WTC11 (cell line): ENCODE results near the gene C14orf93. TPM values are rescaled to one million over a fixed set of nuclear protein-coding genes. Genes with fewer than 3 reads are reported as not detected.

ENCODE experiments used
- ATAC-seq: fragments of 200-7000 bp; cut with Tn5 transposase; 2 replicates; pipeline ENCODE4 v1.10.0; 2021; ENCODE audit warnings: mild to moderate bottlenecking, moderate library complexity
- CTCF ChIA-PET: fragments of 300-600 bp; sonication (Branson Sonifier 250); formaldehyde crosslinking; loops from one replicate; lab custom pipeline; 2021; ENCODE audit warnings: antibody characterized with exemption; lab: Charles Lee
- POLR2A ChIA-PET: fragments of 350-600 bp; sonication (Branson Sonifier 250); formaldehyde crosslinking; loops from one replicate; lab custom pipeline; 2021; ENCODE audit warnings: antibody characterized with exemption; lab: Charles Lee
- DNase-seq: peaks from one replicate; pipeline ENCODE4 v3.0.0; 2021; ENCODE audit warnings: low spot score
- H3K27ac Mint-ChIP-seq: 2 replicates; pipeline ENCODE4 v1.8.0; 2021; ENCODE audit warnings: mixed read lengths
- H3K27me3 Mint-ChIP-seq: 2 replicates; pipeline ENCODE4 v1.8.0; 2021; ENCODE audit warnings: low read depth, mild to moderate bottlenecking, moderate library complexity, mixed read lengths
- H3K36me3 Mint-ChIP-seq: 2 replicates; pipeline ENCODE4 v1.8.0; 2021; ENCODE audit warnings: mixed read lengths
- H3K4me1 Mint-ChIP-seq: 2 replicates; pipeline ENCODE4 v1.8.0; 2022; ENCODE audit warnings: mixed read lengths
- H3K4me3 Mint-ChIP-seq: 2 replicates; pipeline ENCODE4 v1.8.0; 2021; ENCODE audit warnings: mild to moderate bottlenecking, moderate library complexity, mixed read lengths
- H3K9me3 Mint-ChIP-seq: 2 replicates; pipeline ENCODE4 v1.8.0; 2021; ENCODE audit warnings: mixed read lengths
- CREM ChIP-seq: sonication (generic); formaldehyde crosslinking; IDR thresholded peaks from 2 replicates; pipeline ENCODE4 v1.8.1; 2022; ENCODE audit warnings: mild to moderate bottlenecking, missing genetic modification reagents, moderate library complexity
- EMX1 ChIP-seq: fragments of 250-450 bp; sonication (Bioruptor Pico); IDR thresholded peaks from 2 replicates; pipeline ENCODE4 v1.8.0; 2021; ENCODE audit warnings: mild to moderate bottlenecking
- ESRRA ChIP-seq: sonication (generic); formaldehyde crosslinking; IDR thresholded peaks from 2 replicates; pipeline ENCODE4 v1.8.1; 2022; ENCODE audit warnings: mild to moderate bottlenecking, missing genetic modification reagents, borderline replicate concordance
- ETV6 ChIP-seq: sonication (generic); formaldehyde crosslinking; IDR thresholded peaks from 2 replicates; pipeline ENCODE4 v1.8.1; 2022; ENCODE audit warnings: mild to moderate bottlenecking, missing genetic modification reagents
- GABPB1 ChIP-seq: sonication (generic); formaldehyde crosslinking; IDR thresholded peaks from 2 replicates; pipeline ENCODE4 v1.8.1; 2023; ENCODE audit warnings: mild to moderate bottlenecking, missing genetic modification reagents
- JUN ChIP-seq: sonication (generic); formaldehyde crosslinking; IDR thresholded peaks from 2 replicates; pipeline ENCODE4 v1.8.0; 2023; ENCODE audit warnings: mild to moderate bottlenecking, missing genetic modification reagents
- MXD4 ChIP-seq: fragments of 250-450 bp; sonication (Bioruptor Pico); IDR thresholded peaks from 2 replicates; pipeline ENCODE4 v1.8.0; 2021; ENCODE audit warnings: mild to moderate bottlenecking, moderate library complexity, borderline replicate concordance
- NFE2L1 ChIP-seq: sonication (generic); formaldehyde crosslinking; IDR thresholded peaks from 2 replicates; pipeline ENCODE4 v1.8.1; 2023; ENCODE audit warnings: missing genetic modification reagents
- NR2C2 ChIP-seq: sonication (generic); formaldehyde crosslinking; IDR thresholded peaks from 2 replicates; pipeline ENCODE4 v1.8.0; 2022; ENCODE audit warnings: mild to moderate bottlenecking, missing genetic modification reagents
- OVOL2 ChIP-seq: fragments of 250-450 bp; sonication (Bioruptor Pico); IDR thresholded peaks from 2 replicates; pipeline ENCODE4 v1.9.0; 2021; ENCODE audit warnings: mild to moderate bottlenecking, borderline replicate concordance
- RELA ChIP-seq: sonication (generic); formaldehyde crosslinking; IDR thresholded peaks from 2 replicates; pipeline ENCODE4 v1.8.1; 2022; ENCODE audit warnings: missing genetic modification reagents, mild to moderate bottlenecking, borderline replicate concordance
- RORB ChIP-seq: fragments of 250-450 bp; sonication (Bioruptor Pico); IDR thresholded peaks from 2 replicates; pipeline ENCODE4 v1.9.0; 2021; ENCODE audit warnings: mild to moderate bottlenecking
- SMAD3 ChIP-seq: sonication (generic); formaldehyde crosslinking; IDR thresholded peaks from 2 replicates; pipeline ENCODE4 v1.8.0; 2022; ENCODE audit warnings: missing genetic modification reagents, mild to moderate bottlenecking, borderline replicate concordance
- SMAD4 ChIP-seq: sonication (generic); formaldehyde crosslinking; IDR thresholded peaks from 2 replicates; pipeline ENCODE4 v1.8.0; 2022; ENCODE audit warnings: mild to moderate bottlenecking, missing genetic modification reagents
- SOX15 ChIP-seq: fragments of 250-450 bp; sonication (Bioruptor Pico); IDR thresholded peaks from 2 replicates; pipeline ENCODE4 v1.9.0; 2021; ENCODE audit warnings: mild to moderate bottlenecking
- TCF7 ChIP-seq: sonication (generic); formaldehyde crosslinking; IDR thresholded peaks from 2 replicates; pipeline ENCODE4 v1.8.0; 2022; ENCODE audit warnings: mild to moderate bottlenecking, low read depth, missing genetic modification reagents, moderate library complexity
- ZNF121 ChIP-seq: sonication (generic); formaldehyde crosslinking; IDR thresholded peaks from 2 replicates; pipeline ENCODE4 v1.8.0; 2023; ENCODE audit warnings: missing genetic modification reagents
- ZNF138 ChIP-seq: sonication (generic); formaldehyde crosslinking; conservative IDR thresholded peaks from 2 replicates; pipeline ENCODE4 v1.8.1; 2022; ENCODE audit warnings: mild to moderate bottlenecking, moderate library complexity, missing genetic modification reagents
- ZNF263 ChIP-seq: sonication (generic); formaldehyde crosslinking; IDR thresholded peaks from 2 replicates; pipeline ENCODE4 v1.8.1; 2022; ENCODE audit warnings: low read depth, mild to moderate bottlenecking, moderate library complexity, missing genetic modification reagents
- ZNF396 ChIP-seq: fragments of 250-450 bp; sonication (Bioruptor Pico); IDR thresholded peaks from 2 replicates; pipeline ENCODE4 v1.8.0; 2021; ENCODE audit warnings: mild to moderate bottlenecking, moderate library complexity, borderline replicate concordance
- ZNF671 ChIP-seq: fragments of 250-450 bp; sonication (Bioruptor Pico); IDR thresholded peaks from 2 replicates; pipeline ENCODE4 v1.8.0; 2021; ENCODE audit warnings: mild to moderate bottlenecking
- total RNA-seq: library from RNA; stranded (reverse); gene quantifications from 3 replicates; pipeline ENCODE4 v1.2.3, GENCODE V29; 2021
- TF ChIP-seq, protein P1 (sequence below): fragments of 250-450 bp; sonication (Bioruptor Pico); conservative IDR thresholded peaks from 2 replicates; pipeline ENCODE4 v1.9.0; 2021; ENCODE audit warnings: mild to moderate bottlenecking
- TF ChIP-seq, protein P2 (sequence below): sonication (generic); formaldehyde crosslinking; IDR thresholded peaks from 2 replicates; pipeline ENCODE4 v1.8.1; 2023; ENCODE audit warnings: mild to moderate bottlenecking, missing genetic modification reagents
- TF ChIP-seq, protein P3 (sequence below): fragments of 250-450 bp; sonication (Bioruptor Pico); IDR thresholded peaks from 2 replicates; pipeline ENCODE4 v1.9.0; 2021; ENCODE audit warnings: mild to moderate bottlenecking

Gene C14orf93
- total RNA-seq, 1 experiment from 2014 or later, result 8.1 TPM

DNA sequence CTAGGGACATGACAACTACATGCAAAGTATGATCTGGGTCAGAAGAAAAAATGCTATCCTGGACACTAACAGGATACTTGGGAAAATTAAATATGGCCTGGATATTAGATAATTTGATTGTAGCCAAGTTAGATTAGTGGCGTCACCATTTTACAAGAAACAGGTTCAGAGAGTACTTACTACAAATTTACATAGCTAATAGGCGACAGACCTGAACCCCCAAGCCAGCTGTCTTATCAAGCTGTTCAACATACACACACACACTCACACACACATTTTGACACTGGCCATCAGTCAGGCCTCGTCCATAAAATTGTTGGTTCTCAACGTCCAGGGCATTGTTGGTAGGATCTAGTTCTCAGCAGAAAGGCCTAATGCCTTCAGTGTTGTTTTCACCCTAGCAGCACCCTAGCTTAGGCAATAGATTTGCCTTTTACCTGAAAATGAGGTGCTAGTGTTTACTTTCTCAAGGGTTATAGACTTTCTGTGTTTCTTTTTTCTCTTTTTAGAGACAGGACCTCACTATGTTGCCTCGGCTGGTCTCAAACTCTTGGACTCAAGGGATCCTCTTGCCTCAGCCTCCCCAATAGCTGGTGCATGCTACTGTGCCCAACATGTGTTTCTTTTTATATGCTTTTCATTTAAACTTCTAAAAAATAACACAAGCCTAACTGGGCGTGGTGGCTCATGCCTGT lies 3.3 kb upstream of the C14orf93 start (continued):
- TF ChIP-seq OVOL2 (CRISPR knock-in tag), result no peak
- no peak for TF ChIP-seq CREM (CRISPR knock-in tag)
- TF ChIP-seq, protein P1, sequence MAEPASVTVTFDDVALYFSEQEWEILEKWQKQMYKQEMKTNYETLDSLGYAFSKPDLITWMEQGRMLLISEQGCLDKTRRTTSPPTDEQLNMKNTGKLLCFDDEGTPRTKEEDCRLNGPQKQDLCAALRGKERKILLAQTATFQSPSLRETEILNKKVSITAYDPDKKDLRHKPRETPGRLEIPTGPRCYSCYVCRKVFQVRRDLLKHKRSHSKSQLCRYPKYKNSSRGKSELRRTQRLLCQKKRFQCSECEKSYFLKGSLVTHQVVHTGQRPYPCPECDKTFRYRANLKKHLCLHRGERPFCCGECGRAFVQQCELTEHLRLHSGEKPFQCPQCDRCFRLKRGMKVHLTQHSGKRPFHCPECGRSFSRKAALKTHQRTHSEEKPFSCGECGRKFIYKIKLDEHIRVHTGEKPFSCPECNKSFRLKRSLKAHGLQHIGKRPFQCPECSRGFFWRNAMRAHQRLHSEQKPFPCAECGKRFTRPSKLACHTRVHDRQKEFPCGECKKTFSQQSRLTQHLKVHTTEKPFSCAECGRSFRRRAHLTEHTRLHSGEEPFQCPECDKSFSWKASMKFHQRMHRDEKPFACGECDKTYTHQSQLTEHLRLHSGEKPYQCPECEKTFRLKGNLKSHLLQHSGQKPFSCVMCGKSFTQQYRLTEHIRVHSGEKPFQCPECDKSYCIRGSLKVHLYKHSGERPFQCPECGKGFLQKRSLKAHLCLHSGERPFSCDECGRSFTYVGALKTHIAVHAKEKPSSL (CRISPR knock-in tag), result no peak
- TF ChIP-seq GABPB1 (CRISPR knock-in tag), result no peak
- no peak for TF ChIP-seq MXD4 (CRISPR knock-in tag)

DNA sequence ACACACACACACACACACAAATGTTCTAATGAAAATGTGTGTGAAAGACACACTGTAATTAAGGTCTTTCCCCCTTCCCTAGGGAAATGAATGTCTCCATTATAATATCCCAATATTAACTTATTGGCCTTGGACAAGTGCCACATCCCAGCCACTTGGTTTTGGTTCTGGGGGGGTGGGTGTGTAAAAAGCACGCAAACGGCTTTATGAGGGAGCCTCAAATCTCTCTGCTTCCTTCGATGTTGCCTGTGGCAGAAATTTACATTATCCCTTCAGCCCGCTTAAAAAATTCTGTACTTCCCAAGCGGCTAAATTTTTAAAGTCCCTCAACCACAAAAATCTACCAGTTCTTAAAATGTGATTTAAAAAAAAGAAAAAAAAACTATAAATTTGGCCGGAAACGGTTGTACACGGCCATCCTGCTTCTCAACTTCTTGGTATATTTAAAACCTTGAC lies 432 bp downstream of the C14orf93 start:
- TF ChIP-seq ETV6 (CRISPR knock-in tag) (no peak), SMAD3 (CRISPR knock-in tag) (no peak), ZNF138 (no peak), OVOL2 (CRISPR knock-in tag) (no peak), SMAD4 (no peak), ZNF396 (CRISPR knock-in tag) (no peak), ZNF121 (CRISPR knock-in tag) (no peak), RORB (CRISPR knock-in tag) (no peak), ESRRA (no peak), NR2C2 (CRISPR knock-in tag) (no peak), EMX1 (no peak), SOX15 (CRISPR knock-in tag) (no peak), JUN (CRISPR knock-in tag) (no peak), ZNF671 (CRISPR knock-in tag) (no peak), NFE2L1 (CRISPR knock-in tag) (no peak)
- TF ChIP-seq, protein P2, sequence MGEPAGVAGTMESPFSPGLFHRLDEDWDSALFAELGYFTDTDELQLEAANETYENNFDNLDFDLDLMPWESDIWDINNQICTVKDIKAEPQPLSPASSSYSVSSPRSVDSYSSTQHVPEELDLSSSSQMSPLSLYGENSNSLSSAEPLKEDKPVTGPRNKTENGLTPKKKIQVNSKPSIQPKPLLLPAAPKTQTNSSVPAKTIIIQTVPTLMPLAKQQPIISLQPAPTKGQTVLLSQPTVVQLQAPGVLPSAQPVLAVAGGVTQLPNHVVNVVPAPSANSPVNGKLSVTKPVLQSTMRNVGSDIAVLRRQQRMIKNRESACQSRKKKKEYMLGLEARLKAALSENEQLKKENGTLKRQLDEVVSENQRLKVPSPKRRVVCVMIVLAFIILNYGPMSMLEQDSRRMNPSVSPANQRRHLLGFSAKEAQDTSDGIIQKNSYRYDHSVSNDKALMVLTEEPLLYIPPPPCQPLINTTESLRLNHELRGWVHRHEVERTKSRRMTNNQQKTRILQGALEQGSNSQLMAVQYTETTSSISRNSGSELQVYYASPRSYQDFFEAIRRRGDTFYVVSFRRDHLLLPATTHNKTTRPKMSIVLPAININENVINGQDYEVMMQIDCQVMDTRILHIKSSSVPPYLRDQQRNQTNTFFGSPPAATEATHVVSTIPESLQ (CRISPR knock-in tag), result no peak
- no peaks in the 10 kb centered on the region for H3K27me3 Mint-ChIP-seq
- DNase-seq, result no peak
- H3K4me3 Mint-ChIP-seq, result peak overlapping the region; percentile 80
- H3K27ac Mint-ChIP-seq, result peak overlapping the region; percentile 98
- peaks cover 31% of the 10 kb centered on the region for H3K4me1 Mint-ChIP-seq
- POLR2A ChIA-PET, result no interaction called here
- no peak for ATAC-seq
- peaks cover 9% of the 10 kb centered on the region for H3K9me3 Mint-ChIP-seq
- CTCF ChIA-PET, result interaction anchor here (3.9 kb wide), 1 partner anchor 23 kb away, joined by 64 read pairs; no protein-coding TSS in a partner anchor
- H3K36me3 Mint-ChIP-seq, result no peaks in the 10 kb centered on the region; the same call in 1 of the 2 replicates

DNA sequence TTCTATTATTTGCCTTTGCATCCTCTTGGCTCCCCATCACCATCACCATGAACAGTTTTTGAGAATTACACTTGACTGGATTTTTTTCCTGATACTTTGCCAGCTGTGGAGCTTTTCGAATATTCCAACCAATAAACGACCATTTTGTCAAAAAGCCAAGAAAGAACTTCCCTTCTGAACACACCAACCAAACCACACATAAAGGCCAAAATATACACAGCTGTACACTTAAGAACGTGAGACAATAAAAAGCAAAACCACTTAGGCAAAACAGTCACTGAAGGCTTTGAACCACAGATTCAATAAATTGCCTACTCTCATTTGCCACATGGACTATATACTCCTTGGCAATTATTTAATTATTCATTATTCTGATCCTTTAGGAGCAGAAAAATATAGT lies 1.1 kb downstream of the C14orf93 start:
- TF ChIP-seq RELA (no peak), ZNF263 (no peak), RORB (CRISPR knock-in tag) (no peak), CREM (CRISPR knock-in tag) (no peak), TCF7 (CRISPR knock-in tag) (no peak), ESRRA (no peak)
- TF ChIP-seq, protein P3, sequence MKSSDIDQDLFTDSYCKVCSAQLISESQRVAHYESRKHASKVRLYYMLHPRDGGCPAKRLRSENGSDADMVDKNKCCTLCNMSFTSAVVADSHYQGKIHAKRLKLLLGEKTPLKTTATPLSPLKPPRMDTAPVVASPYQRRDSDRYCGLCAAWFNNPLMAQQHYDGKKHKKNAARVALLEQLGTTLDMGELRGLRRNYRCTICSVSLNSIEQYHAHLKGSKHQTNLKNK (CRISPR knock-in tag), result no peak
- TF ChIP-seq, all 79 proteins: peak for 0
- ATAC-seq (no peak), DNase-seq (no peak)
- Mint-ChIP-seq H3K27ac (peak overlapping the region; percentile 25; the same call in 1 of the 2 replicates), H3K9me3 (peaks cover 9% of the 10 kb centered on the region), H3K4me3 (0 out of 2 replicates have a peak overlapping the region, but pooled peaks have one; percentile 1), H3K27me3 (no peaks in the 10 kb centered on the region), H3K4me1 (peaks cover 31% of the 10 kb centered on the region), H3K36me3 (no peaks in the 10 kb centered on the region; the same call in 1 of the 2 replicates)
- ChIA-PET CTCF (interaction anchor here (3.9 kb wide), 1 partner anchor 22 kb away, joined by 64 read pairs; no protein-coding TSS in a partner anchor), POLR2A (no interaction called here)
